Right lung (tissue), 5 donors: ENCODE measurements around the gene NDUFA13. TPM values are rescaled to one million over a fixed set of nuclear protein-coding genes. Genes with fewer than 3 reads are reported as not detected.

Source experiments
- DNase-seq, 2 donors: peaks; one replicate each; pipeline ENCODE4 v3.0.0-alpha.2; 2013
- polyA plus RNA-seq, 5 donors: library from polyadenylated mRNA; unstranded; fragments of 120-200 nt; gene quantifications; one replicate each; pipeline versions ENCODE4 v1.2.1 to v1.2.3, GENCODE V29; 2013; ENCODE audit warnings: inconsistent platforms in 1 of 5, low replicate concordance in 1 of 5; ENCODE audit not compliant: insufficient read length in 5 of 5, insufficient read depth in 1 of 5

The NDUFA13 gene
- polyA plus RNA-seq, 5 donors = 177 to 282 (median 180) TPM

- DNase-seq = peak; percentile 66
Observed at GRCh38 chr19:19531951-19532805, 16.2 kb downstream of the NDUFA13 start.

DNA sequence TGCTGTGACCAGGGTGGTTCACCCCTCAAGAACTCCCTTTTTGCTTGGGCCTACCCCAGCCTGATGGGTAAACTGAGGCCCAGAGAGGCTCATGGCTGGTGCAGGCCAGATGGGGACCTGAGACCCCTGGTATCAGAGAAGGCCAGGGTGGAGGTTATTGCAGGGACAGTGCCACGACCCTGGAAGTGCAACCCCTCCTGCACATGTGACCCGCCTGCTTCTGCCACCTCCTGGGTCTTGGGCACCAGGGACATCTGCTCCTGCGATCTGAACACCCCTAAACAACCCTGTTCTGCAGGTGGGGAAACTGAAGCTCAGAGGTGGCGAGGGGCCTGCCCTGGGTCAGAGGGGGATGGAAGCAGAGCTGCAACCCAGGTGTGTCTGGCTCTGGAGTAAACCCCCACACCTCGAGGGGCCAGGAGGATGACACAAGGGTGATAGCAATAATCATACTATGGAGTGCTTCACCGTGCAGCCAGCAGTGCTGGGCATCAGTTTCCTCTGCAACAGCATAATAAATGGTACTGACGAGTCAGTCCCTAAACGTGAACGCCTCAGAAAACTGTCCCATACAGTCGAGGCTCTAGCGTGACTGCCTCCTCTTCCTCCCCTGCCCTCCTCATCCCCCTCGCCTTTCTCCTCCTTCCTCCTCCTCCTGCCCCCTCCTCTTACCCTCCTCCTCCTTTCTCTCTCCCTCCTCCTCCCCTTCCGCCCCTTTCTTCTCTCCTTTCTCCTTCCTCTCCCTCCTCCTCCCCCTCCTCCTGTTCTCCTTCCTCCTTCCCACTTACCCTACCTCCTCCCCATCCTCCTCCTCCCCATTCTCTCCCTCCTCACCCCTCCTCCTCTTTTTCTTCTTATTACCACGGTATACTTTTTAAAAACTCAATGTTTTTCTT, 17.0 kb downstream of the NDUFA13 start:
- no peak for DNase-seq

DNA sequence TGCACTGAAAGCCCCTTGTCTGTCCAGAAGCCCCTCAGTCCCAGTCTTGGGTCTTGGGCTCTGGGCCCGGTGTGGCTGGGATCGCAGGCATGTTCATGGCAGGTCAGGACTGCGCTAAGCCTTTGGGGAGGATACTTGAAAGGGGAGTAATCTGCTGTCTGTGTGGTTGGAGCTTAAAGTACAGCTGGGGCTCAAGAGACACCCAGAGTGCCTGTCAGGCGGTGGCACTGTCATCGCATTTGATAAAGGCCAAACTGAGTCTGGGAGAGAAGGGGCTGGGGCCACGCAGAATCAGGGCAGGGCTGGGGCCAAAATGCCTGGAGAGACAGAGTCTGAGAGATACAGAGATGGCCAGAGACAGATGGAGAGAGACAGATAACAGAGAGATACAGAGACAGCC, 17.8 kb downstream of the NDUFA13 start:
- DNase-seq = no peak

GRCh38 chr19:19534556-19535265, 18.7 kb downstream of the NDUFA13 start:
- DNase-seq = no peak

GRCh38 chr19:19535311-19536191, 19.5 kb downstream of the NDUFA13 start:
- no peak for DNase-seq

- no peak for DNase-seq
Observed at GRCh38 chr19:19537075-19538048, 21.3 kb downstream of the NDUFA13 start.

DNA sequence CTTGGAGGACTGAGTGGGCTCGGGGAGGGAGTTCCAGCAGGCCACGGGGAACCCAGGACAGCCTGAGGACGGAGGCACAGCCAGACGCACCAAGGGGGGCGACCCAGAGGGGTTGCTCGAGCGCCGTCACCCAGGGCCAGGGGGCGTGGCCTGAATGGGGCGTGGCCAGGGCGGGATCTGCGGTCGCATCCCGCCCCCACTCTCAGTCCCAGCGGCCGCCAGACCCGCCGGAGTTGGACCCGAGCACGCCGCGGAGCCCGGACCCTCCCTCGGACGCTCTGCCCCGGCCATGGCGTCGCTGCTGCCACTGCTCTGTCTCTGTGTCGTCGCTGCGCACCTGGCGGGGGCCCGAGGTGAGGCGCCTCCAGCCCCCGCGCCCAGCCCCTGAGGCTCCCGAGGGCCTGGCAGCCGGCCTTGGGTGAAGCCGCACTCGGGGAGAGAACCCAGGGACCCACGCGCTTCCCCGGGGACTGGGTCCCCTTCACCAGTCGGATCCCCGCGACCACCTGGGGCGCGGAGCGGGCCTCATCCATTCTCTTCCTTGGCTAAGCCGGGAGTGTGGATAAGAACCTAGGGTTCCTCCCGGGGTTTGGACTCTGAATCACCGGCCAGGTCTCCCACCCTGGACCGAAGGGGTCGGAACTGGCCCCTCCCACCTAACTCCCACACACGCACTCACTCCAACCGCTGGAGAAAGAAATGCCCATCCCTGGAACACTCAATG, 22.2 kb downstream of the NDUFA13 start, which contains the start of gene CILP2:
Gene CILP2 (plus strand): TSS at position 205 of the 724 bp plus-strand sequence. CDS start 85 bp downstream, at position 290.
- DNase-seq = no peak

GRCh38 chr19:19538785-19539166, 22.8 kb downstream of the NDUFA13 start:
- no peak for DNase-seq

- DNase-seq = no peak
Observed at GRCh38 chr19:19539698-19540063, 23.7 kb downstream of the NDUFA13 start.

DNA sequence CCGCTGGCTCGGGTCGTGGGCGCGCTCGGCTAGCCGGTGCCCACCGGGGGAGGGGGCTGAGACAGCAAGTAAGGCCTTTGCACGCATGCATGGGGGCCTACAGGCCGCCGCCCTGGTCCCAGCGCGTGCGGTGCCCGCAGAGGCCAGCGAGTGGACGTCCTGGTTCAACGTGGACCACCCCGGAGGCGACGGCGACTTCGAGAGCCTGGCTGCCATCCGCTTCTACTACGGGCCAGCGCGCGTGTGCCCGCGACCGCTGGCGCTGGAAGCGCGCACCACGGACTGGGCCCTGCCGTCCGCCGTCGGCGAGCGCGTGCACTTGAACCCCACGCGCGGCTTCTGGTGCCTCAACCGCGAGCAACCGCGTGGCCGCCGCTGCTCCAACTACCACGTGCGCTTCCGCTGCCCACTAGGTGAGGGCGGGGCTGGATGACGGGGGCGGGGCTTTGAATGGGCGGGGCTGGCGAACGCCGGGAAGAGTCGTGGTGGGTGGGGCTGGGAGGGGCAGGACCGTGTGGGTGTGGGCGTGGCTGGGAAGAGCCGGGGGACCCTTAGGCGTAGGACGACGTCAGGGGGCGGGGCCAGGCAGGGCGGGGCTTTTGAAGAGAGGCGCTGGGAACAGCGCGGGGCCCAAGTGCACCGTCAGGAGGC, 24.2 kb downstream of the NDUFA13 start:
- DNase-seq = no peak

DNA sequence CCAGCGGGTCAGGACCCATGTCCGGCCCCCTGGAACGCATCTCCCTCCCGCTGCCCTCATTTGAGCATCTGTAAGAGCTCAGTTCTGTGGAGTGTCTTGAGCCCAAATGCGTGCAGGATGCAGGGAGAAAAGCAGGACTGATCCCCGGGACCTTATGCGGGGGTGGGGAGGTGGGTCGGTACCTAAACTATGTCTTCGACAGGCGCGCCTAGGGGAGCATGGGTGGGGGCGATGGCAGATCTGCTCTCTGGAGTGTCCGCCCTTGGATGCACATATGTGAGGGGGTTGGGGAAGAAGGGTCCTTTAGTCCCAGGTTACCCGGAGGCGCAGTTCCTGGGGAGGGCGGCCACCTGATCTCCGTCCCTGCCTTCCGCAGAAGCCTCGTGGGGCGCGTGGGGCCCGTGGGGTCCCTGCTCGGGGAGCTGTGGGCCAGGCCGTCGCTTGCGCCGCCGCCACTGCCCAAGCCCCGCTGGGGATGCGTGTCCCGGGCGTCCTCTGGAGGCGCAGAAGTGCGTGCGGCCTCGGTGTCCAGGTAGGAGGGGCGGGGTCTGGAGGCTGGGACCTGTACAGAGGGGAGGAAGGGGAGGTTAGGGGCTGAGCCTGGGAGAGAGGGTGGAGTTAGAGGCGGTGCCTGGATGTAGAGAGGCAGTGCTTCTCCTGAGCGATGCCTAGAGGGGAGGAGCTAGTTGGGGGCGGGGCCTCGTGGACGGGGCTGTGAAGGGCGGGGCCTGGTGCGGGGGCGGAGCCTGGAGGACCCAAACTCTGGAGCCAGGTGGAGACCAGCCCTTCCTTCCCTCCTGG, 24.9 kb downstream of the NDUFA13 start:
- no peak for DNase-seq

DNA sequence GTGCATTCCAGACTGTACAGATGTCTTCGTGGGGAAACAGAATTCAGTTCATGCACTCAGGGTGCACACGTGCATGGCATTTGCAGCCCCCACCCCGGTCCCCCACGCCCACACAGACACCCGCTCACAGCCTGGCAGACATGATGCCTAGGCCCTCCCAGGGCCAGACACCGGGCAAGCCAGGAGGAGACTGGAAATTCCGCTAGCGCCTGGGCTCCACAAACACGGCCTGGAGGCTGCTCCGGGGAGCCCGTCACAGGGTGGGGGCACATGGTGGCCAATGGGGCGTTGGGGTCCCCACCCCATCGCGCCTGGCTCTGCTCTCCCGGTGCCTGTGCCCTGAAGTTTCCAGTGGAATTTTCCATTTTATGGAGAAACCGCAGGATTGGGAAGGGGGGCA, 25.6 kb downstream of the NDUFA13 start:
- no peak for DNase-seq

GRCh38 chr19:19542507-19542906, 26.5 kb downstream of the NDUFA13 start:
- DNase-seq = no peak

DNA sequence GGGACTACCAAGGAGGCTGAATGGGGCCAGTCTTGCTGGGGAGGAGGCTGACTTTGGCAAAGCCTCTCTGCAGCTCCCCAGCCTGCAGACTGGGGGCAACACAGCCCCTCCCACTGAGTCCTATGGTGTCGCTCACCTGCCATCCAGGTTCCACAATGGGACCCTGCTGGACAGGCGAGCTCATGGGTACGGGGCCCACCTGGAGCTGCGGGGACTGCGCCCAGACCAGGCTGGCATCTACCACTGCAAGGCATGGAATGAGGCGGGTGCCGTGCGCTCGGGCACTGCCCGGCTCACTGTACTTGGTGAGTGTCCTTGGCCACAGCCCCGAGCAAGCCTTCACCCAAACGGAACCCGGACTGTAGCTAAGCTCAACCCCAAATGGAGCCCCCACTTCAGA, 27.1 kb downstream of the NDUFA13 start:
- no peak for DNase-seq

DNA sequence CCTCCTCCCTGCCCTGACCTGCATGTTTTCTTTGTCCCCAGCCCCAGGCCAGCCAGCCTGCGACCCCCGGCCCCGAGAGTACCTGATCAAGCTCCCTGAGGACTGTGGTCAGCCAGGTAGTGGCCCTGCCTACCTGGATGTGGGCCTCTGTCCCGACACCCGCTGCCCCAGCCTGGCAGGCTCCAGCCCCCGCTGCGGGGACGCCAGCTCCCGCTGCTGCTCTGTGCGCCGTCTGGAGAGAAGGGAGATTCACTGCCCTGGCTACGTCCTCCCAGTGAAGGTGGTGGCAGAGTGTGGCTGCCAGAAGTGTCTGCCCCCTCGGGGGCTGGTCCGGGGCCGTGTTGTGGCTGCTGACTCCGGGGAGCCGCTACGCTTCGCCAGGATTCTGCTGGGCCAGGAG, 27.6 kb downstream of the NDUFA13 start:
- DNase-seq = no peak

- DNase-seq = no peak
Observed at GRCh38 chr19:19544257-19544953, 28.4 kb downstream of the NDUFA13 start.
